HCT116 (cell line): Measurements from ENCODE around the gene KIF13A. TPM values are rescaled to one million over a fixed set of nuclear protein-coding genes. Genes with fewer than 3 reads are reported as not detected.
"Not testable (repeated sequence)": the region's sequence is repeated elsewhere in the genome, so short reads cannot be mapped to it uniquely, and the experiment has no call there.

Source experiments
- ATAC-seq: fragments of 200-7000 bp; cut with Tn5 transposase; 2 replicates; pipeline ENCODE4 v1.9.1; 2020; ENCODE audit warnings: mild to moderate bottlenecking, moderate library complexity
- BruUV-seq: library from RNA; stranded (reverse); fragments of 400-500 nt; replicated peaks from 2 replicates; lab custom pipeline; 2021; lab: Mats Ljungman, UMichigan
- CTCF ChIA-PET: fragments of 300-600 bp; sonication (Branson Sonifier 250); formaldehyde crosslinking; loops from one replicate; lab custom pipeline; 2021; ENCODE audit warnings: antibody characterized with exemption; lab: Charles Lee
- POLR2A ChIA-PET: fragments of 300-600, 350-600 bp; sonication (Branson Sonifier 250); formaldehyde crosslinking; loops from one replicate; lab custom pipeline; 2021; ENCODE audit warnings: antibody characterized with exemption; lab: Charles Lee
- RAD21 ChIA-PET, 2 experiments: fragments of 300-600 bp; sonication (Branson Sonifier 250); formaldehyde crosslinking; loops; one replicate each; lab custom pipeline; 2023; ENCODE audit warnings: low total read pairs in 2 of 2; ENCODE audit not compliant: uncharacterized antibody in 2 of 2, unreplicated experiment in 2 of 2, low non-redundant PET in 1 of 2; lab: Charles Lee
- DNase-seq: peaks from one replicate; pipeline ENCODE4 v3.0.0-alpha.2; 2010; ENCODE audit warnings: low read depth, low spot score
- H2AFZ ChIP-seq: fragments of 200-600 bp; shearing (Covaris generic), sonication (generic); 2 replicates; pipeline ENCODE4 v1.6.1; 2017; ENCODE audit warnings: low read depth, mixed run types, mixed read lengths, antibody characterized with exemption, low read length; ENCODE audit not compliant: poor library complexity, severe bottlenecking
- H3K27ac ChIP-seq: 2 replicates; pipeline ENCODE4 v1.5.1; 2012; ENCODE audit warnings: low read depth, low read length
- H3K27me3 ChIP-seq: fragments of 200-600 bp; sonication (generic); 2 replicates; pipeline ENCODE4 v1.6.1; 2016; ENCODE audit warnings: mixed run types, low read length, mixed read lengths; ENCODE audit not compliant: insufficient read depth
- H3K36me3 ChIP-seq, 2 experiments: fragments of 200-500 bp in 1 of 2; fragments of 200-600 bp in 1 of 2; sonication (Bioruptor generic) in 1 of 2; sonication (generic) in 1 of 2; 2 replicates each; pipeline versions ENCODE4 v1.5.1 to v1.6.1; 2014 to 2016; ENCODE audit warnings: low read length in 2 of 2, inconsistent platforms in 1 of 2, mixed read lengths in 1 of 2, mixed run types in 1 of 2; ENCODE audit not compliant: insufficient read depth in 2 of 2, control insufficient read depth in 1 of 2
- H3K4me1 ChIP-seq, 2 experiments: fragments of 200-600 bp in 1 of 2; sonication (generic) in 1 of 2; 2 replicates each; pipeline versions ENCODE4 v1.5.1 to v1.6.1; 2012 to 2017; ENCODE audit warnings: low read length in 2 of 2, inconsistent platforms in 1 of 2, mild to moderate bottlenecking in 1 of 2, mixed read lengths in 1 of 2, mixed run types in 1 of 2, moderate library complexity in 1 of 2; ENCODE audit not compliant: insufficient read depth in 2 of 2, control insufficient read depth in 1 of 2
- H3K4me2 ChIP-seq: fragments of 200-600 bp; sonication (generic); 2 replicates; pipeline ENCODE4 v1.6.1; 2017; ENCODE audit warnings: mixed run types, low read length, mixed read lengths
- H3K4me3 ChIP-seq, 2 experiments: fragments of 200-600 bp in 1 of 2; sonication (generic) in 1 of 2; replicated peaks in 1 of 2; 2 replicates each; pipeline ENCODE4 v1.5.1; 2011 to 2016; ENCODE audit warnings: low read length in 2 of 2, control low read depth in 1 of 2, low read depth in 1 of 2, mild to moderate bottlenecking in 1 of 2, mixed read lengths in 1 of 2, mixed run types in 1 of 2
- H3K79me2 ChIP-seq: fragments of 200-600 bp; sonication (generic); 2 replicates; pipeline ENCODE4 v1.6.1; 2017; ENCODE audit warnings: mild to moderate bottlenecking, mixed run types, low read length, moderate library complexity, mixed read lengths; ENCODE audit not compliant: insufficient read depth
- H3K9ac ChIP-seq: fragments of 200-600 bp; sonication (generic); 2 replicates; pipeline ENCODE4 v1.6.1; 2016; ENCODE audit warnings: low read length, mixed read lengths
- H3K9me2 ChIP-seq: fragments of 200-600 bp; sonication (generic), shearing (Covaris generic); 2 replicates; pipeline ENCODE4 v1.6.1; 2017; ENCODE audit warnings: mixed run types, mild to moderate bottlenecking, moderate library complexity; ENCODE audit not compliant: insufficient read depth
- H3K9me3 ChIP-seq, 2 experiments: fragments of 200-500 bp in 1 of 2; fragments of 200-600 bp in 1 of 2; sonication (Bioruptor generic) in 1 of 2; sonication (generic) in 1 of 2; 2 replicates each; pipeline ENCODE4 v1.6.1; 2014 to 2017; ENCODE audit warnings: low read length in 2 of 2, mixed read lengths in 2 of 2, inconsistent platforms in 1 of 2, low read depth in 1 of 2, mild to moderate bottlenecking in 1 of 2, mixed run types in 1 of 2, moderate library complexity in 1 of 2; ENCODE audit not compliant: control insufficient read depth in 1 of 2, insufficient read depth in 1 of 2
- H4K20me1 ChIP-seq: fragments of 200-600 bp; sonication (generic), shearing (Covaris generic); 2 replicates; pipeline ENCODE4 v1.6.1; 2017; ENCODE audit warnings: mixed run types, mild to moderate bottlenecking, moderate library complexity; ENCODE audit not compliant: insufficient read depth
- intact Hi-C: fragments of 100-400 bp; cut with micrococcal nuclease; formaldehyde crosslinking; loops from 2 replicates; pipeline ENCODE4 v1.10.0; 2022
- total RNA-seq: library from RNA; stranded (reverse); gene quantifications from one replicate; pipeline ENCODE4 v1.2.1, GENCODE V29; 2021; ENCODE audit not compliant: unreplicated experiment

The KIF13A gene
- total RNA-seq, 1 experiment from 2014 or later: 23.1 TPM

GRCh38 chr6:17745324-17745723, 242.1 kb downstream of the KIF13A start:
- ATAC-seq, H3K36me3 ChIP-seq, H3K4me3 ChIP-seq, H3K9me2 ChIP-seq, H3K79me2 ChIP-seq, POLR2A ChIA-PET, DNase-seq, CTCF ChIA-PET, H3K4me2 ChIP-seq, H3K27ac ChIP-seq, H3K9me3 ChIP-seq, intact Hi-C loops, H3K4me1 ChIP-seq, H3K9ac ChIP-seq, H2AFZ ChIP-seq, RAD21 ChIA-PET, BruUV-seq, H3K27me3 ChIP-seq, H4K20me1 ChIP-seq: not testable (repeated sequence)

GRCh38 chr6:17744757-17745308, 242.6 kb downstream of the KIF13A start:
- H2AFZ ChIP-seq, RAD21 ChIA-PET, H3K4me1 ChIP-seq, CTCF ChIA-PET, H3K27me3 ChIP-seq, intact Hi-C loops, ATAC-seq, H3K9ac ChIP-seq, H3K27ac ChIP-seq, H3K9me3 ChIP-seq, H3K4me3 ChIP-seq, BruUV-seq, H3K79me2 ChIP-seq, DNase-seq, H3K4me2 ChIP-seq, H4K20me1 ChIP-seq, H3K9me2 ChIP-seq, H3K36me3 ChIP-seq, POLR2A ChIA-PET: not testable (repeated sequence)
